ENCODE results near the gene MPG. TPM values are rescaled to one million over a fixed set of nuclear protein-coding genes. Genes with fewer than 3 reads are reported as not detected.

MPG gene
- total and polyA plus RNA-seq, 2 of the 8 experiments (the other 6 are each of a cell fraction or from before 2014, with no cell fraction given) = 37.6 to 83.7 TPM

- Histone ChIP-seq H2BK120ac (replicated peaks; ENCODE audit: low read depth, low read length) (no peak overlapping the region), H2AFZ (ENCODE audit: low read length) (no peak overlapping the region), H4K91ac (replicated peaks; ENCODE audit: insufficient read length, low read length) (no peak overlapping the region), H4K5ac (ENCODE audit: insufficient read length, low read depth, low read length) (no peak overlapping the region), H2BK20ac (ENCODE audit: low read length) (no peak overlapping the region), H3K56ac (replicated peaks; ENCODE audit: insufficient read length, low read depth, low read length) (no peak overlapping the region), H2BK15ac (ENCODE audit: low read length) (no peak overlapping the region), H3K23me2 (ENCODE audit: low read depth, low read length) (no peaks in the 10 kb centered on the region), H3K79me2 (ENCODE audit: control insufficient read depth in 1 of 2, insufficient read depth in 2 of 2, low read length in 2 of 2) (no peaks in the 10 kb centered on the region), H2BK12ac (ENCODE audit: low read depth, low read length) (no peak overlapping the region), H3K4me1 (replicated peaks in 1 of 4; ENCODE audit: control insufficient read depth in 3 of 4, insufficient read depth in 4 of 4, low read length in 3 of 4) (peaks cover 0 to 1% (median 0%) of the 10 kb centered on the region in 4 experiments; a peak in 1 of 7 replicates), H3K4ac (replicated peaks; ENCODE audit: insufficient read length, low read depth, low read length) (no peak overlapping the region), H3K79me1 (ENCODE audit: low read depth, low read length) (no peaks in the 10 kb centered on the region), H3K18ac (ENCODE audit: extremely low read depth, low read length) (no peak overlapping the region), H3K36me3 (ENCODE audit: control insufficient read depth in 2 of 4, insufficient read depth in 4 of 4, low read length in 3 of 4) (peaks cover 0 to 3% (median 0%) of the 10 kb centered on the region in 4 experiments; a peak in 1 of 8 replicates), H3K27me3 (replicated peaks in 1 of 4; ENCODE audit: control insufficient read depth in 3 of 4, extremely low read depth in 1 of 4, insufficient read depth in 3 of 4, low read length in 3 of 4) (no peaks in the 10 kb centered on the region; a peak in 1 of 7 replicates), H3K23ac (ENCODE audit: insufficient read length) (no peak overlapping the region), H2AK5ac (ENCODE audit: low read depth, low read length) (no peak overlapping the region), H3K4me2 (ENCODE audit: insufficient read depth in 1 of 2, low read depth in 2 of 2, low read length in 2 of 2) (no peak overlapping the region), H3K27ac (ENCODE audit: low read depth, low read length) (no peak overlapping the region), H2BK5ac (ENCODE audit: low read depth, low read length) (no peak overlapping the region), H3K14ac (ENCODE audit: insufficient read length) (no peak overlapping the region), H3K9ac (replicated peaks in 1 of 4; ENCODE audit: extremely low read depth in 1 of 4, low read depth in 3 of 4, low read length in 3 of 4) (no peak overlapping the region), H4K20me1 (replicated peaks in 1 of 2; ENCODE audit: control insufficient read depth in 1 of 2, insufficient read depth in 2 of 2, low read length in 2 of 2) (peaks cover 3 to 10% of the 10 kb centered on the region in 2 experiments), H4K8ac (ENCODE audit: extremely low read depth, insufficient read depth, low read length) (no peak overlapping the region), H3K9me3 (ENCODE audit: insufficient read depth in 2 of 2, low read depth in 1 of 2, low read length in 1 of 2) (no peaks in the 10 kb centered on the region), H3K4me3 (ENCODE audit: extremely low read depth in 1 of 4, insufficient read depth in 2 of 4, low read depth in 3 of 4, low read length in 4 of 4) (no peak overlapping the region)
- DNase-seq (ENCODE audit: low read depth in 1 of 2, low spot score in 2 of 2) (no peak), FAIRE-seq (no peak)
- WGBS, 2 experiments (ENCODE audit: extremely low coverage in 1 of 2, insufficient coverage in 1 of 2, insufficient read length in 1 of 2, insufficient replicate concordance in 2 of 2, low coverage in 1 of 2, low lambda C conversion rate in 2 of 2, missing lambda C conversion rate in 1 of 2) = 92% methylated on average over 19 of the region's 19 CpGs; no CpG with 5 or more reads in 1 of the 2 experiments
- CTCF ChIA-PET (ENCODE audit: partially characterized antibody) = interaction anchor here (0.6 to 1.3 kb wide), 5 partner anchors 12 to 1056 kb away, joined by 3 read pairs; no protein-coding TSS in a partner anchor
- no peak for TF ChIP-seq FOSL1 (IDR thresholded peaks at IDR 0.05; ENCODE audit: insufficient read depth, low read depth, low read length)
- TF ChIP-seq, protein P1, sequence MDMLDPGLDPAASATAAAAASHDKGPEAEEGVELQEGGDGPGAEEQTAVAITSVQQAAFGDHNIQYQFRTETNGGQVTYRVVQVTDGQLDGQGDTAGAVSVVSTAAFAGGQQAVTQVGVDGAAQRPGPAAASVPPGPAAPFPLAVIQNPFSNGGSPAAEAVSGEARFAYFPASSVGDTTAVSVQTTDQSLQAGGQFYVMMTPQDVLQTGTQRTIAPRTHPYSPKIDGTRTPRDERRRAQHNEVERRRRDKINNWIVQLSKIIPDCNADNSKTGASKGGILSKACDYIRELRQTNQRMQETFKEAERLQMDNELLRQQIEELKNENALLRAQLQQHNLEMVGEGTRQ (IDR thresholded peaks at IDR 0.05; ENCODE audit: low read length) = no peak
- POLR2A ChIA-PET (ENCODE audit: partially characterized antibody) = interaction anchor here (1.2 to 1.5 kb wide), 3 partner anchors 11 to 36 kb away, joined by 3 to 4 read pairs (median 3); no protein-coding TSS in a partner anchor
Measured at GRCh38 chr16:102060-102855, 24.2 kb downstream of the MPG start.

All from H1 (cell line).